Peyer's patch (tissue), 4 donors: Measurements from ENCODE around the gene BSPRY.

Experiments used
- CTCF ChIP-seq, 6 experiments: fragments of 450-650 bp in 4 of 6; fragments of 200-600 bp in 2 of 6; sonication (generic) in 1 of 6; IDR thresholded peaks; one replicate each; pipeline ENCODE4 v1.5.1; 2017 to 2019; ENCODE audit warnings: antibody characterized with exemption in 6 of 6, mild to moderate bottlenecking in 3 of 6, moderate library complexity in 1 of 6
- POLR2A ChIP-seq, 2 donors: fragments of 450-650 bp; IDR thresholded peaks; one replicate each; pipeline ENCODE4 v1.5.1; 2017; ENCODE audit warnings: antibody characterized with exemption in 2 of 2, mild to moderate bottlenecking in 2 of 2, moderate library complexity in 2 of 2

GRCh38 chr9:113373676-113374392 lies 24.5 kb downstream of the BSPRY start:
- TF ChIP-seq POLR2A (IDR thresholded peaks at IDR 0.05) (no peak), CTCF (IDR thresholded peaks at IDR 0.05) (no peak)
